Breast epithelium (tissue), 4 donors: ENCODE measurements around the gene STAB2. TPM values are rescaled to one million over a fixed set of nuclear protein-coding genes. Genes with fewer than 3 reads are reported as not detected.
A peak's percentile ranks its signal among the peaks of the same experiment; 100 is the strongest.
"Not testable (repeated sequence)": the region's sequence is repeated elsewhere in the genome, so short reads cannot be mapped to it uniquely, and the experiment has no call there.

Experiments
- DNase-seq, 2 donors: peaks; one replicate each; pipeline ENCODE4 v3.0.0-alpha.2; 2019; ENCODE audit warnings: low spot score in 2 of 2
- H3K27ac ChIP-seq, 2 donors: fragments of 200-600 bp; sonication (generic) in 1 of 2; one replicate each; pipeline ENCODE4 v1.5.1; 2016 to 2019; ENCODE audit warnings: mild to moderate bottlenecking in 1 of 2
- H3K27me3 ChIP-seq, 2 donors: fragments of 200-600 bp; sonication (generic) in 1 of 2; one replicate each; pipeline versions ENCODE4 v1.5.1 to v1.6.0; 2017 to 2019; ENCODE audit warnings: control low read depth in 1 of 2, mild to moderate bottlenecking in 1 of 2
- H3K36me3 ChIP-seq: fragments of 200-600 bp; one replicate; pipeline ENCODE4 v1.5.1; 2019
- H3K4me1 ChIP-seq, 2 donors: fragments of 200-600 bp; sonication (generic); one replicate each; pipeline ENCODE4 v1.5.1; 2016 to 2019; ENCODE audit warnings: control low read depth in 1 of 2
- H3K4me3 ChIP-seq, 3 donors: fragments of 200-600 bp; sonication (generic); 1 replicate in 2 of 3; 2 replicates in 1 of 3; pipeline ENCODE4 v1.5.1; 2016 to 2019; ENCODE audit warnings: mild to moderate bottlenecking in 3 of 3, moderate library complexity in 2 of 3
- H3K9me3 ChIP-seq, 2 donors: fragments of 200-600 bp; sonication (generic) in 1 of 2; one replicate each; pipeline ENCODE4 v1.5.1; 2016 to 2019; ENCODE audit warnings: control low read depth in 1 of 2
- CTCF ChIP-seq, 3 donors: fragments of 450-650 bp; IDR thresholded peaks; one replicate each; pipeline ENCODE4 v1.5.1; 2016 to 2017; ENCODE audit warnings: antibody characterized with exemption in 3 of 3, mild to moderate bottlenecking in 3 of 3, moderate library complexity in 3 of 3
- POLR2A ChIP-seq: fragments of 450-650 bp; IDR thresholded peaks from one replicate; pipeline ENCODE4 v1.6.1; 2016; ENCODE audit warnings: antibody characterized with exemption, mild to moderate bottlenecking, moderate library complexity
- POLR2AphosphoS5 ChIP-seq, 3 donors: sonication (generic); formaldehyde crosslinking; IDR thresholded peaks; one replicate each; pipeline ENCODE4 v1.6.1; 2017; ENCODE audit warnings: antibody characterized with exemption in 3 of 3
- intact Hi-C: fragments of 100-400 bp; cut with DNase I; formaldehyde crosslinking; loops from one replicate; pipeline ENCODE4 v1.15.1; 2023; ENCODE audit warnings: low total_unique reads
- total RNA-seq, 3 donors: library from RNA; depleted of rRNA; stranded (reverse); fragments of >200 nt; gene quantifications; one replicate each; pipeline ENCODE4 v1.1.0, GENCODE V29; 2016

The STAB2 gene
- total RNA-seq, 3 donors from 2014 or later = under 0.01 to 2.5 (median 0.16) TPM

- H3K27me3 ChIP-seq = no peaks in the 10 kb centered on the region
- intact Hi-C loops = loop anchor here (5.0 kb wide), 1 partner anchor 69 kb away; no protein-coding TSS in a partner anchor
- H3K9me3 ChIP-seq = no peaks in the 10 kb centered on the region
- H3K4me3 ChIP-seq = no peak overlapping the region
- H3K27ac ChIP-seq = no peak overlapping the region
- no peaks in the 10 kb centered on the region for H3K4me1 ChIP-seq
- no peaks in the 10 kb centered on the region for H3K36me3 ChIP-seq
- no peak for DNase-seq
- TF ChIP-seq POLR2AphosphoS5 (IDR thresholded peaks at IDR 0.05) (no peak), POLR2A (no peak), CTCF (IDR thresholded peaks at IDR 0.05) (no peak)
These were observed 53.8 kb downstream of the STAB2 start for GRCh38 chr12:103640831-103641230.

- H3K27ac ChIP-seq = no peak overlapping the region
- no peaks in the 10 kb centered on the region for H3K9me3 ChIP-seq
- no peak overlapping the region for H3K4me3 ChIP-seq
- H3K27me3 ChIP-seq = no peaks in the 10 kb centered on the region
- no peaks in the 10 kb centered on the region for H3K36me3 ChIP-seq
- no peaks in the 10 kb centered on the region for H3K4me1 ChIP-seq
- TF ChIP-seq CTCF (IDR thresholded peaks at IDR 0.05) = no peak
- no peak for DNase-seq
- intact Hi-C loops = loop anchor here (5.0 kb wide), 1 partner anchor 70 kb away; no protein-coding TSS in a partner anchor
These were observed 55.3 kb downstream of the STAB2 start for GRCh38 chr12:103642240-103642864.

GRCh38 chr12:103645202-103645601 is 58.1 kb downstream of the STAB2 start:
- Histone ChIP-seq H3K27ac (peak overlapping the region in 1 of 2 donors; percentile 32), H3K4me3 (no peak overlapping the region), H3K36me3 (no peaks in the 10 kb centered on the region), H3K9me3 (no peaks in the 10 kb centered on the region), H3K4me1 (no peaks in the 10 kb centered on the region), H3K27me3 (no peaks in the 10 kb centered on the region)
- TF ChIP-seq POLR2A (no peak), CTCF (IDR thresholded peaks at IDR 0.05) (no peak), POLR2AphosphoS5 (IDR thresholded peaks at IDR 0.05) (no peak)
- intact Hi-C loops = no loop called here
- no peak for DNase-seq

- no peak for TF ChIP-seq POLR2AphosphoS5 (IDR thresholded peaks at IDR 0.05)
- TF ChIP-seq POLR2A = no peak
- no peak for TF ChIP-seq CTCF (IDR thresholded peaks at IDR 0.05)
- no peaks in the 10 kb centered on the region for H3K4me1 ChIP-seq
- intact Hi-C loops = no loop called here
These were observed 60.2 kb downstream of the STAB2 start for GRCh38 chr12:103647267-103647666.

GRCh38 chr12:103652808-103653207 is 65.7 kb downstream of the STAB2 start:
- no peaks in the 10 kb centered on the region for H3K4me1 ChIP-seq
- intact Hi-C loops = no loop called here
- no peaks in the 10 kb centered on the region for H3K36me3 ChIP-seq
- no peak overlapping the region for H3K4me3 ChIP-seq
- TF ChIP-seq POLR2A (no peak), CTCF (IDR thresholded peaks at IDR 0.05) (no peak), POLR2AphosphoS5 (IDR thresholded peaks at IDR 0.05) (no peak)
- no peak overlapping the region for H3K27ac ChIP-seq
- no peaks in the 10 kb centered on the region for H3K27me3 ChIP-seq
- H3K9me3 ChIP-seq = no peaks in the 10 kb centered on the region
- DNase-seq = no peak

More at GRCh38 chr12:103647267-103647666, 60.2 kb downstream of the STAB2 start:
- Histone ChIP-seq H3K4me3 (no peak overlapping the region), H3K27ac (no peak overlapping the region), H3K36me3 (no peaks in the 10 kb centered on the region), H3K27me3 (no peaks in the 10 kb centered on the region), H3K9me3 (no peaks in the 10 kb centered on the region)
- DNase-seq = no peak

GRCh38 chr12:103653568-103654173 is 66.6 kb downstream of the STAB2 start:
- H3K4me3 ChIP-seq, H3K4me1 ChIP-seq, H3K9me3 ChIP-seq, H3K36me3 ChIP-seq, H3K27me3 ChIP-seq, intact Hi-C loops, H3K27ac ChIP-seq, DNase-seq: not testable (repeated sequence)
